NCI-H128 (cell line): ENCODE data around the gene GPR119.
A peak's percentile ranks its signal among the peaks of the same experiment; 100 is the strongest.
"Not testable (repeated sequence)": the region's sequence is repeated elsewhere in the genome, so short reads cannot be mapped to it uniquely, and the experiment has no call there.

Experiments used
- DNase-seq: peaks from one replicate; lab custom pipeline; 2025; ENCODE audit not compliant: unreplicated experiment; lab: John Stamatoyannopoulos, UW

Gene GPR119

DNA sequence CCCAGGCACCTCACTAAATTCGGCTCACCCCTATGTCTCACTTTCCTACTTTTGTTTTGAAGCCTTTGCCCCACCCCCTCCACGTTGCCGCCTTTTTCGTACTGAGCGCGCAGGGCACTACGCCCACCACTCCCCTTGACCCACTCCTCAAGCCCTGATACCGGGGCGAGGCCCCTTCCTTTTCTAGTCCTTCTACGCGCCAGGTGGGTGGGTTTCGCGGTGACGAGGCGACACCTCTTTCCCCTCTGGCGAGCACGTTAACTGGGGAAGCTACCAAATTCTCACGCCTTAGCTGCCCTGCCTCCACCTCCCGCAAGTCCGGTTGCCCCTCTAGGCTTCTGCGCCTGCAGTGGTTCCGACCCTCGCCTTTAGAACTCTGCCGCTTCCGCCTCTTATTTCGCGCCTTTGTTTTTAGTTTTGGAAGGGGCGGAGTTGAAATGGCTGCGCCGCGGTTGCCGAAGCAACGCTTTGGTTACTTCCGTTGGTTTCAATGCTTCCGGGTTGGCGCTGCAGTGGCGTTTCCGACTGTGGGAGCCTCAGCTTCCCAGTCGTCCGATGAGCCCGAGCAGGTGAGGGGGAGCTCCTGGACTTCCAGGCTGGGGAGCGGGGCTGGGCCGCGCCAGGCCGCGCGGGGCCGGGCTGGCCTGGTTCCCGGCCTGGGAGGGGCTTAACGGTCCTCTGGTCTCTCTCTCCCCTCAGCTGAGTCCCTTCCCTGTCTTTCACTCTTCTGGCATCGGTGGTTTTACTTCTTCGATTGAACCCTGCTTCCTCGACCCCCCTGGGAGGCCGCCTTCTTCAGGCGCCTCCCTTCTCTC, 45.9 kb downstream of the GPR119 start, which contains the start of gene SLC25A14:
Gene SLC25A14 (plus strand): TSS at position 512 of the 815 bp plus-strand sequence. CDS start 360 bp downstream, outside the sequence.
- DNase-seq, result peak; percentile 71

DNA sequence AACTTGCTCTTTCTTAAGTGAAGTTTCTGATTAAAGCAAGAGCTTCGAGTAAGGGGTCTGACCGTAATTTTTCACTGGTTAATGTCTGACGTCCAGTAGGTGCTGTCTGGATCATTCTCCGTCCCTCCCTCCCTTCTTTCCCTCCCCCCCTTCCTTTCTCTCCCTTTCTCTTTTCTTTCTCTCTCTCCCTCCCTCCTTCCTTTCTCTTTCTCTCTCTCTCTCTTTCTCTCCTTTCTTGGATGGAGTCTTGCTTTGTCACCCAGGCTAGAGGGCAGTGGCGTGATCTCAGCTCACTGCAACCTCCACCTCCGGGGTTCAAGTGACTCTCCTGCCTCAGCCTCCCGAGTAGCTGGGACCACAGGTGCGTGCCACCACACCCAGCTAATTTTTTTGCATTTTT, 46.6 kb downstream of the GPR119 start:
- DNase-seq, result not testable (repeated sequence)

DNA sequence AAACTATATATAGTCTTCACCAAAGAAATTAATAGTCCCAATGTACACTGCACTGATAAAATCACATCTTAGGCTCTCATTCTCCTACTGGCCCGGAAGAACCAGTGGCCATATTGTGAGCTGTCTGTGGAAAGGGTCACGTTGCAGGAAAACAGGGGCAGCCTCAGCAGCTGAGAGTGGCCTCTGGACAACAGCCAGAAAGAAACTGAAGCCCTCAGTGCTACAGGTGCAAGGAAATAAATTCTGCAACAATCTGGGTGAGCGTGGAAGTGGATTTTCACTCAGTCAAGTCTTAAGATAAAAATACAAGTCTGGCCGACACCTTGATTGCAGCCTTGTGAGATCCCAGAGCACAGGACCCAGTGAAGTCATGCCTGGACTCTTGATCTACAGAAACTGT, 48.9 kb downstream of the GPR119 start:
- no peak for DNase-seq
